ENCODE data around the gene ARPC4.
"Not testable (repeated sequence)": the region's sequence is repeated elsewhere in the genome, so short reads cannot be mapped to it uniquely, and the experiment has no call there.

Gene ARPC4

GRCh38 chr3:9770276-9770812 lies 22.5 kb upstream of the ARPC4 start:
- DNase-seq (ENCODE audit: low read depth in 2 of 2): no peak

- DNase-seq (ENCODE audit: low read depth in 2 of 2): not testable (repeated sequence)
These were observed 21.9 kb upstream of the ARPC4 start for GRCh38 chr3:9771007-9771406.

- DNase-seq (ENCODE audit: low read depth in 2 of 2): no peak
These were observed 15.8 kb upstream of the ARPC4 start for GRCh38 chr3:9776896-9777693.

- DNase-seq (ENCODE audit: low read depth in 2 of 2): no peak
These were observed 15.2 kb upstream of the ARPC4 start for GRCh38 chr3:9777694-9778021.

GRCh38 chr3:9778143-9779074 lies 14.5 kb upstream of the ARPC4 start:
- DNase-seq (ENCODE audit: low read depth in 2 of 2): peak in 1 of 2 donors; percentile 71

- DNase-seq (ENCODE audit: low read depth in 2 of 2): no peak
These were observed 13.7 kb upstream of the ARPC4 start for GRCh38 chr3:9779075-9779593.

GRCh38 chr3:9779721-9780457 lies 13.0 kb upstream of the ARPC4 start:
- peak in 1 of 2 donors; percentile 18 for DNase-seq (ENCODE audit: low read depth in 2 of 2)

GRCh38 chr3:9780458-9780812 lies 12.4 kb upstream of the ARPC4 start:
- no peak for DNase-seq (ENCODE audit: low read depth in 2 of 2)

- no peak for DNase-seq (ENCODE audit: low read depth in 2 of 2)
These were observed 12.0 kb upstream of the ARPC4 start for GRCh38 chr3:9780910-9781309.

- DNase-seq (ENCODE audit: low read depth in 2 of 2): no peak
These were observed 11.3 kb upstream of the ARPC4 start for GRCh38 chr3:9781551-9781950.

- DNase-seq (ENCODE audit: low read depth in 2 of 2): no peak
These were observed 10.8 kb upstream of the ARPC4 start for GRCh38 chr3:9781978-9782603.

GRCh38 chr3:9782770-9783169 lies 10.1 kb upstream of the ARPC4 start:
- no peak for DNase-seq (ENCODE audit: low read depth in 2 of 2)

- DNase-seq (ENCODE audit: low read depth in 2 of 2): no peak
These were observed 8.9 kb upstream of the ARPC4 start for GRCh38 chr3:9783954-9784353.

- no peak for DNase-seq (ENCODE audit: low read depth in 2 of 2)
These were observed 7.9 kb upstream of the ARPC4 start for GRCh38 chr3:9784965-9785364.

- DNase-seq (ENCODE audit: low read depth in 2 of 2): no peak
These were observed 7.3 kb upstream of the ARPC4 start for GRCh38 chr3:9785602-9786001.

GRCh38 chr3:9786209-9786739 lies 6.6 kb upstream of the ARPC4 start:
- no peak for DNase-seq (ENCODE audit: low read depth in 2 of 2)

- no peak for DNase-seq (ENCODE audit: low read depth in 2 of 2)
These were observed 5.8 kb upstream of the ARPC4 start for GRCh38 chr3:9786825-9787669.

- DNase-seq (ENCODE audit: low read depth in 2 of 2): peak in 1 of 2 donors; percentile 12
These were observed 5.2 kb upstream of the ARPC4 start for GRCh38 chr3:9787714-9788113.

GRCh38 chr3:9791127-9791526 lies 1.8 kb upstream of the ARPC4 start:
- DNase-seq (ENCODE audit: low read depth in 2 of 2): no peak

GRCh38 chr3:9791790-9792404 lies 985 bp upstream of the ARPC4 start:
- DNase-seq (ENCODE audit: low read depth in 2 of 2): no peak

All from stimulated activated CD4-positive, alpha-beta T cell treated with anti-CD3 and anti-CD28 coated beads, Interleukin-4, amount 100 ng/mL, for 48 hours (primary cell).